EH (cell line): ENCODE measurements around the gene CINP.

Experiments used
- DNase-seq: peaks from one replicate; pipeline ENCODE4 v3.0.0-alpha.2; 2015; ENCODE audit warnings: low read depth

Gene CINP

DNA sequence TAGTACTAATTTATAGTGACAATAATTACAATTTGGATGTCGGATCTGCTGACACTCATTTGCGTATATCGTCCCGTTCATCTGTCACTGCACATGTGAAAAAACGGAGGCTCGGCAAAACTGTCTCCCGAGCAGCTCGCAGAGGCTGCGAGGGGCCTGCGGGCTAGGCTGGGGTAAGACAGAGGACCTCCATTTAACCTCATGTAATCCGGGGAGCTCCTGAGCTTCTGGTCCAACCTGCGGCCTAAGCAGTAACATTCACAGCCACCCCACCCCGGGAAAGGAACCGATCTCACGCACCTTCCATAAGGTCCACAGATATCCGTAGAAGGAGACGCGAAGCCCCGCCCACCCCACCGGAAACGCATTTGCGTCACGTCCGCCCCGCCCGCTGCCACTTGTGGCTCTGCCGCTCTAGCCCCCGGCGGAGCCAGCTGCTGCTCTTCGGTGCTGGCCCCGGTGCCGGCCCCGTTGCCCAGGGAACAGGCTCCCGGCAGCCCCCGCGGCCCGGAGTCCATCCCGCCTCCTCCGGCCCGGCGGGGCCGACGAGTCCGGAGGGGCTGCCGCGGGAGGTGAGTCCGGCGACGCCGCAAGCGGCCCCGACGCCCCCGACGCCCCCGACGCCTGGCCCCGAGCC is at the start of gene CINP, which contains the start of gene TECPR2:
CINP (minus strand) TSS at position 346 of the 637 bp plus-strand sequence; CDS start at position 307, 39 bp downstream.
TECPR2 (plus strand) TSS at position 397 of the 637 bp plus-strand sequence. CDS start 13,781 bp downstream, outside the sequence.
- peak; percentile 96 for DNase-seq

DNA sequence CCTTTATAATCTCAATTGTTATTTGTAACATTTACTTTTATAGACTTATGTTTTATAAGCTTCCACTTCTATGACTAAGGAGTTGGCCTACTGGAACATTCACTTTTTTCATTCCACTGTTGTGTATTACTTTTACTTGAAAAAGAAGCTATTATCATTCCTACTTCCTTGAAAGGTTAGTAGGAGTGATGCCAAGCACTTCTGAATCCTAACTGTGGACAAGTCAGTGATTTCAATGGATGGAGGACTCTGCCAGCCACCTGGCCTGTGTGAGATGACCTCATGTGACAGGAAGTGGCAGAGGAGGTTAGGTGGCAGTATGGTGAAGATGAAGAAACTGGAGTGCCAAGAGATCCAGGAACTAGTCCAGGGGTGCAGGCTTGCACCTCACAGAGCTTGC is 46.0 kb upstream of the CINP start:
- no peak for DNase-seq

DNA sequence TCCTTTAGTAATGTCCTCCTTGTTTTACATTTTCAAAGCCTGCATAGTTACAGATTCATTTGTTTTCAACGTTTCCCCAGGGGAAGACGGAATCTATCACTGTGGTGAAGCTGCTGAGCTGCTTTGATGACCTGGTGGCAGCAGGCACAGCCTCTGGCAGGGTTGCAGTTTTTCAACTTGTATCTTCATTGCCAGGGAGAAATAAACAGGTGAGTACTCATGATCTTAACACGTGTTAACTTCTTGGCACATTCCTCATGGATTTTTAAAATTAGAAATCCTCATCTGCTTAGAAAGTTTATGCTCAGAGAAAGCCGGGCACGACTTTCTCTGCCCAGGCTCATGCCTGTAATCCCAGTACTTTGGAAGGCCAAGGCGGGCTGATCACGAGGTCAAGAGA is 44.6 kb upstream of the CINP start:
- no peak for DNase-seq

DNA sequence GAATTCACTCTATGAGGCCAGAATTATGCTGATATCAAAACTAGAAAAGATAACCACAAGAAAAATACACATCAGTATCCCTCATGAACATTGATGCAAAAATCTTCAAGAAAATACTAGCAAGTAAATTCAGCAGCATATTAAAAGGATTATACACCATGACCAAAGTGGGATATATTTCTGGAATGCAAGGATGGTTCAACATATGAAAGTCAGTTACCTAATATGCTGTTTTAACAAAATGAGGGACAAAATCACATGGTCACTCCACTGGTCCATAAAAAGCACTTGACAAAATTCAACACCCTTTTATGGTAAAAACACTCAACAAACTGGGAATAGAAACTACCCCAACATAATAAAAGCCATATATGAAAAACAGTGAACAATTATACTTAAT is 40.3 kb upstream of the CINP start:
- no peak for DNase-seq

DNA sequence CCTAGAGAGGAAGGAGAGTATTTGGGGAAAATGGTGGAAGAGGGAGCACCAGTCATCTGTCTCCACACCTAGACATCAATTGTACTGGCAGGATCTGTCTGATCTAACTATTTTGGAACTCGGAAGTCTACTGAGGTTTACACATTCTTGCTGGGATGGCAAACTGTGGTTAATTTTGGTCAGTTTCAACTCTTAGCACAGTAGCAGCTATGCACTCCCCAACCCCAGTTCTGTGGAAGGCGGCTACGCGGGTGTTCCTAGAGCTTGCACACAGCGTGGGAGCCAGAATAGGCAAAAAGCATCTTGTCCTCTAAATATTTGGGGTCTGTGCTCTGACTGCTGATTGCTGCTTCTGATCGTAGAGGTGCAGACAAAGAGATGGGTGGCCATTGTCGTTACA is 33.8 kb upstream of the CINP start:
- peak; percentile 73 for DNase-seq

DNA sequence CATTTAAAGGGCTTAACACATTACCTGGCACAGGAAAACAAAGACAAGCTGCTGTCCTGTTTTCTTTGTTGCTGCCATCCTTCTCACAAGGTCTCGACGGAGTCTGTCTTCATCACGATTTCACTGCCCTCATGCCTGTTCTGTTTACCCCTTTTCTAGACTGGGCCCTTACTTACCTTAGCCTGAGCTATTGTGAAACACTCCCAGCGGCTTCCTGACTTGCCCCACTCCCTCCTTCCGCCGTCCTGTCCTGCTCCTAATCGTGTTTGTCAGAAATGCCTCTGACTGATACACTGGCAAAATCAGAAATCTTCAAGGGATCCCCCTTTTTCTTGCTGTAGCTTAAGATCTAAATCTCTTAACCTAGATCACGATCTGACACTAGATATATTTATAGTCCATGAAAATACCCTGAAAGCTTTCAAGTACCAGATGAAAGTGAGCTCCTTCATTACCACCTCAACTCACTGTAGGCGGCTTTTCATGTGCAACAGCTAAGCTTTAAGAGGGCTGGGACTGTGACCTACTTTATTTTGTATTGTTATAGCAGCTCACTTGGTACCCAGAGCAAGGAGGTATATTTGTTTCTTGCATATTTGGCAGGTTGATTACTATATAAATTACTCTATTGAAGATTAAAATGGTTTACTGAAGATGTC is 32.2 kb upstream of the CINP start:
- DNase-seq = no peak

DNA sequence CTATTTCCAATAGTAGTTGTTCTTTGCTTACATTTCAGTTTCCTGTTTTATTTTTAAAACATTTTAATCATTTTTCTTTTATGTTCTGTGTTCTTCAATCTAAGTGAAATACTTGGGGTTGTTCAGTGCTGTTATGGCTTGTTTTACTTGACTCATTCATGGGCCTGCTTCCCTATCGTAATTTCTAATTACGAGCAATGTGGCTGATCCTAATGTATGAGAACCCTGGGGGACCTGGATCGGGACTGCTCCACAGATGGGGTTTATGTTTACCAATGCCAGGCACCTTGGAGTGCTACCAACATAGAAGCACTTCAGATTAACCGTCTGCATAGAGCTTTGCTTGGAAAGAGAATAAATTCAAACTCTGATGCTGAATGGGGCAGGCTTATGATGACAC is 29.8 kb upstream of the CINP start:
- DNase-seq = peak; percentile 70

DNA sequence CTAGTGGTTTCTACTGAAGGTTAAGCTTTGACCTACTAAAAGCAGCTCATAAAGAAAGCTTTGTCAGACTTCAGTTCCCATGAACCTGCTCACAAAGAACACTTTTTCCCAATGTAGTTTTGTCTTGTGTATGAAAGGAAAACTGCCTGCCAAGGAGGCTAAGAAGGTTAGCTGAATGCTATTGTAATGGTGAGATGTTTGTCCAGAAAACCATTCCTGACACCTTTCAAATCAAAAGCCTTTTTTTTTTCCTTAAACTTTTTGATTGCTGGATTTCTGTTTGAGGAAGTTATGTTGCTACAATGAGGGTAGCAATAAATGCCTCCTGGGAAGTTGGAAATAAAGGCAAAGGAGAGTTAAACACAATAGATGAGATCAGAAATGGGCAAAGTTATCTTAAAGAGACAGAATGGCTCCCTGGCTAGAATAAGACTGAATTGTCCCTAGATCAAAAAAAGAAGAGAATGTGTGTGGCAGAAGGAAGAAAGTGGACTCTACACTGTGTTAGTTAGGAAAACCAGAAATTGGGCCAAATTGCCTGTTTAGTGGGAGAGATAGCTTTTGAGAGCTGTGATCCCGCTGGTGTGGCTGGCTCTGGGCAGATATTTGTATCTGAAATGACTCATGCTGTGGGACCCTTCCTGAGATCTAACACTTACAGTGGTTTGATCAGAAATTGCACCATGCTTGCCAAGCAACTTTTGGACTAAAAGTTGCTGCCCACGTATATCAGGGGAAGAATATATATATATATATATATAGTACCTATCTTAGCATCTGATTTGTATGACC is 27.6 kb upstream of the CINP start:
- peak; percentile 22 for DNase-seq

DNA sequence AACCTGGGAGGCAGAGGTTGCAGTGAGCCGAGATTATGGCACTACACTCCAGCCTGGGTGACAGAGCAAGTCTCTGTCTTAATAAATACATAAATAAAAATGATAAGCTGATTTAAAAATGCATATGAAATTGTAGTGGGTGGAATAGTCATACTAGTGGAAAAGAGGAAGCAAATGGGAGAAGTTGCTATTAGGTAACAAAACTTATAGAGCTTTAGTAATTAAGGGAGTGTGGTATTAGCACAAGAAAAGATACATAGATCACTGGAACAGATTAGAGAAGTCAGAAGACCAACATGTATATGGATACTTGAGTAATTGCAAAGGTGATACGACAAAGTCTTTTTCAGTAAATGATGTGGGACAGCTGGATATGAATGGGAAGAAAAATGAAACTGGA is 26.6 kb upstream of the CINP start:
- DNase-seq = no peak

DNA sequence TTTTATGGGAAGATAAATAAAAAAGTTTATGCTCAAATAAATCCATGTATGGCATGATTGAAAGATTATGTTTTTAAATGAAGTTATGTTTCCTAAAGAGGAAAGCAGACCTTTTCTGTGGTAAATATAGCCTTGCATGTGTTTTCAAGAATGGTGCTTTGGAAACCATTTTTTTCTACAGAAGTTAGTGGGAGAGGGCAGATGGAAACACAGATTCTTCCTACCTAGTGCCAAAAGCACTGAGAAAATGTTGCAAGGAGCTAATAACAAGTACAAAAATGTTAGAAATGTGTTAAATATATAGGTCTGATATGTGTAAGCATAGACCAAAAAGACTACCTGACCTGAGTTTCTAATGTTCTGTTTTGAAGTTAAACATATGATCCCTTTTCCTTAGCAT is 24.4 kb upstream of the CINP start:
- no peak for DNase-seq

DNA sequence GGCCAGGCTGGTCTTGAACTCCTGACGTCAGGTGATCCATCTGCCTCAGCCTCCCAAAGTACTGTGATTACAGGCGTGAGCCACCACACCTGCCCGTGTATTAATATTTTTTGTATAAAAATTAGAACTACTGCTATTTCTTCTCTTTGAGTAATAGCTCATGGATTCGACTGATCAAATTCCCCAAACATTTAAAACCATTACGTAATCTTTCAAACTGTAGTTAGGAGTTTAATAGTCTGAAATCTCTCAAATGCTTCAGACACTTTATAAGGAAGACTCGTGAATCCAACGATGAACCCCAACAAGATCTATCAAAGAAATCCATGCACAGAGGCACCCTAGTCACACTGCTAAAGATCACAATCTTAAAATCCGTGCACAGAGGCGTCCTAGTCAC is 16.1 kb upstream of the CINP start:
- no peak for DNase-seq

DNA sequence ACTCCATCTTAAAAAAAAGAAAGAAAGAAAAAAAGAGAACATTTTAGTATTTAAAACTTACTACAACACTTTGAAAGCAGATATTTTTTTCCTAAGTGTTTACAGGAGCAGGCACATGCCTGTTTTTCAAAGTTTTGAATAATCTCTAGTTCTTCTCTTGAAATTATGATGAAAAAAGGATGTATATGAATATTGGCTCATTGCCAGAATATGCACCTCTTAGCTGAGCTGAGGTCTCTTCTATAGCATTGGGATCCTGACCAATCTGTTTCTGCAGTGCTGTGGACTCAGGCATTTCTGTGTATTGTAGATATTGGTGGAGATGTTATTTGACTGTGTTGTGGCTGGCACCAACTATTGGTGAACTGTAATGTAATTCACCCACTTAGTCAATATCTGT is 15.0 kb upstream of the CINP start:
- DNase-seq = no peak

DNA sequence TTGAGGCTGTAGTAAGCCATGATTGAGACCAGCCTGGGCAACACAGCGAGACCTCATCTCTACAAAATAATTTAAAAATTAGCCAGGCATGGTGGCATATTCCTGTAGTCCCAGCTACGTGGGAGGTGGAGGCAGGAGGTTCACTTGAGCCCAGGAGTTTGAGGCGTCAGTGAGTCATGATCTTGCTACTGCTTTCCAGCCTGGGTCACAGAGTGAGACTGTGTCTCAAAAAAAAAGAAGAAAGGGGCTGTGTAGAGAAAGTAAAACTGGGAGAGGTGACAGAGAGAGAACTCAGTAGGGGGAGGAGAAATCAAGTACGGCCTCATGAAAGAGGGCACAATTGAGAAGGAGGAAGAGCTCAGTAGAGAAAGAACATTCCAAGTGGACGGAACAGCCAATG is 12.4 kb upstream of the CINP start:
- DNase-seq = no peak

DNA sequence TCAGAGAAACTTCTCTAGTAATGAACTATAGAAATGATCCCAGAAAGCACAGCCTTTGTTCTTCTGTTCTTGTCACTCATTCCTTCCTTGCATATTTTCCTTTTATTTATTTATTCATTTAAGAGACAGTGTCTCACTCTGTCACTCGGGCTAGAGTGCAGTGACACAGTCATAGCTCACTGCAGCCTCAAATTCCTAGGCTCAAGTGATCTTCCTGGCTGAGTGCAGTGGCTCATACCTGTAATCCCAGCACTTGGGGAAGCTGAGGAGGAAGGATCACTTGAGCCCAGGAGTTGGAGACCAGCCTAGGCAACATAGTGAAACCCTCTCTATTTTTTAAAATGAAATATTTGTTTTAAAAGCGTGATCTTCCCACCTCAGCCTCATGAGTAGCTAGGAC is 11.6 kb upstream of the CINP start:
- DNase-seq = peak; percentile 18

DNA sequence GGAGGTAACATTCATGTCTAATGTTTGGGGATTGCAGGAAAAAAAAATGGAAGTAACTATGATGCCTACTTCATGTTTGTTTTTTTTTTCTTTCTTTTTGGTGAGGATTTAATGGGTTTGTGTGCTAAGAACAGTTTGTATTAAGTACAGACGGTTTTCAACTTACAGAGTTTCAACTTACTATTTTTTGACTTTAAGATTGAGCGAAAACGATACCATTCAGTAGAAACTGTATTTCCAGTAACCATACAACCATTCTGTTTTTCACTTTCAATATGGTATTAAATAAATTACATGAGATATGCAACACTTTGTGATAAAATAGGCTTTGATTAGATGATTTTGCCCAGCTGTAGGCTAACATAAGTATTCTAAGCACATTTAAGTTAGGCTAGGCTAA is 10.4 kb upstream of the CINP start:
- DNase-seq = no peak

DNA sequence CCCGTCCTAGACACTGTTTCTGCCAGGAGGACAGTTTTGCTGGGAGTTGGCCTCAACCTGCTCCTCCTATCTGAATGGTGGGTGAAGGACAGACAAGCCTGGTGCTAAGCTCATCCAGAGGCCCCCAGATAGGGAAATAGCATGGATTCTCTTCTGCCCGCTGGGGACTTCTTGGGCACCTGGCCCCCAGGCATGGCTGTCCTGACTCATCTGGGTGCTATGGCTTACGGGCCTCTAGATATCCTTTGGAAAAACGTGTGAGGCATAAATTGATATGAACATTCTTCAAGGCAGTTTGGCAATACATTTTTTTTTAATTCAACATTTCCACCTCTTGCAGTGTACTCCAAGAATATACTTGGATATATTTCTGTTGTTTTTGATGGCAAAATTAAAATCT is 8.7 kb upstream of the CINP start:
- peak; percentile 27 for DNase-seq

DNA sequence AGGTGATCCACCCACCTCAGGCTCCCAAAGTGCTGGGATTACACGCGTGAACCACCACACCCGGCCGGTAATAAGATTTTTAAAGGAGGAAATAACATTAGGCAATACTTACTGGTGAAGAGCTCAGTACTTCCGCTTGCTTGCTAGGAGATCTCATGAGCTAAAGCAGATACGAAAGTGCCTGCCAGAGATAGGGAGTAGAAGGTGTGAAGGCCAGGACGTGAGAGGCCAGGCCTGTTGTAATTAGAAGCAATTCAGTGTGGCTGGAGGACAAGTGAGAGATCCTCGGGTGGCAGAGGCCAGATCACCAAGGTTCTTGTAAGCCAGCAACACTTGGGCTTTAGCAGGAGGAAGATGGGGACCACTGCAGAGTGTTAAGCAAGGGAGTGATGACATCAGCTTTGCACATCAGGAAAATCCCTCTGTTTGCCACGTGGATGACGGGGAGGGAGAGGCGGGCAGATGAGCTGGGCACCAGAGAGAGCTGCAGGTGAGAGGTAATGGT is 7.7 kb upstream of the CINP start:
- DNase-seq = no peak

DNA sequence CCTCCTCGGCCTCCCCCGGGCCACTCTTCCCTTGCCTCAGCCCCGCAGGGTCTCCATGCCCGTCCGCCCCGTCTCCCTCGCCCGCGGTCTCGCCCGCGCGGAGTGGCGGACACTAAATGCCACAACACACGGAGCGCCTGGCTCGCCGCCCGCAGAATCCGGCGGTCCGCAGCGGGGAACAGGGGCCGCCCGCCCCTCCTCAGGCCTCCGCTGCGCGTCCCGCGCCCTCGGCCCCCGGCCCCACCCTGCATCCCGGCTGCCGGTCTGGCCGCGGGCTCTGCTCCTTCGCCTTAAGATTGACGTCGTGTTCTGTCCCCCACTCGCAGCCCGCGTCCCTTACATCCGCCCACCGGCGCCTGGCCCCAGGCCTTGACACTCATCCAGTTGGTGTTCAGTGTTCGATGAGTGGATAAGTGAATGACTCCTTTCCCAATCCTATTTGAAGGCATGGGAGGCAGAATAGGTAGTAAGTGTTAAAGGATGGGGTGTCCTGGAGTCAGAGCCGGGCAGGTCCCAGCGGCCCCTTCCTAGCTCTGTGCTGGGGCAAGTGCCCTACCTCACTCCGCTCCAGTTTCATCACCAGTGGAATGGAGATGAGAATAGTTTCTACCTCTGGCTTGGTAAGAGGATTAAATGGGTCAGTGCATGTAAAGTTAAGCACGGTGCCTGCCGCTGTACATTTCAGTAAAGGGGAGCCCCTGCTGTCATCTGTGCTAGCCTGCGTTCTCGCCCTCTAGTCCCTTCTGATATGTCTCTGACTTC is 673 bp upstream of the CINP start:
- peak; percentile 67 for DNase-seq

DNA sequence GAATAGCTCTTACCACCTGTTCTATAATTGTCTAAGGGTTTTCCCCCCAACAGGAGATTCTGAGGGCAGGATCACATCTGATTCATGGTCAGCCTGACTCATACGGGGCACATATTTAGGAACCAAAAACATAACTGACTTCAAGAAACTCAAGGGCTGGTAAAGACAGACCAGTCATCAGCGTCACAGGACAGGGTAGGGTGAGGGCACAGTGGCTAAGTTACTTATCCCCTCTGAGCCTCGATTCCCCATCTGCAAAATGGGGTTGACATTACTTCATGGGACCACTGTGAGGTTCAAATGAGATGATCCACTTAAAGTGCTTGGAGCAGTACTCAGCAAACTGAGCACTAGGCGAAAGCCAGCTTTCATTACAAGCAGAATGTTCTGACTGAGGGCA is 606 bp downstream of the CINP start:
- peak; percentile 55 for DNase-seq

DNA sequence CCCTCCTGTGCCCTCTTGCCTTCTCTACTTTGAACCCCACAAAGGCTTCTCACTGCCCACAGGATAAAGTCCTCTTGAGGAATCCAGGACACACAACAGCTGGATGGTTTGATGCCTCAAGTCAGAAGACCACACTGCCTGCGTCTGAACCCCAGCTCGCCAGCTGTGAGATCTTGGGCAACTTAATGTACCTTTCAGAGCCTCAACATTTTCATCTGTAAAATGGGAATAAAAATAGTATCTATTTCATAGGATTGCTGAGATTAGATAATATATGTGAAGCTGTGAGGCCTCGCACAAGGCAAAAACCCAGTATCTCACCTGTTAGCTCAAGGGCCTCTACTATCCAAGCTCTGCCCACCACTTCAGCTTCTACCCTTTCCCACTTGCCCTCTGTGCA is 2.3 kb downstream of the CINP start:
- no peak for DNase-seq

DNA sequence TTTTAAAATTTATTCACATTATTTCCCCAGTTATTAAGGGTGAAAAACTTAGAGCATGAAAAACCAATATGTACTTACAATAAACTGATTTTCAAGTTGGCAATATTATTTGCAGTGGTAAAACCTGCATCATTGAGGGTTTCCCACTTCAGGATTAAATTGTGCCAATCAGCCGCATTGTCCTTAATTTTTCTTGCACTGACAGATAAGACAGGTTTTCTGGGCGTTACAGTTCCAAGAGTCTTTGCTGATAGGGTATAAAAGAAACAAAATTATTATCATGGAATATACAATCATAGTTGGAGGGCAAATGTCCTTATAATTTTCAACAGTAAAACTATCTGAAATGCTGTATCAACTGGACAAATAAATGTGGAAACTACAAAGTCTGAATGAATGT is 3.3 kb downstream of the CINP start:
- DNase-seq = no peak

DNA sequence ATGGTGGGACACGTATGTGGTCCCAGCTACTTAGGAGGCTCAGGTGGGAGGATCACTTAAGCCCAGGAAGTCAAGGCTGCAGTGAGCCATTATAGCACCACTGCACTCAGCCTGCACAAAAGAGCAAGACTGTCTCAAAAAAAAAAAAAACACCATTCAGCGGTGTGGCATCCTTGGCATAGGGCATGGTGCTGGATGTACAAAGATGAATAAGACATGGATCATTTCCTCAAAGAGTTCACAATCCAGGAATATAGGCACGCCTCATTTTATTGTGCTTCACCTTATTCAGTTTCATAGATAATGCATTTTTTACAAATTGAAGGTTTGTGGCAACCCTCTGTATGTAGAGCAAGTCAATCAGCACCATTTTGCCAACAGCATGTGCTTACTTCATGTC is 6.4 kb downstream of the CINP start:
- no peak for DNase-seq
